Activated CD8-positive, alpha-beta memory T cell treated with anti-CD3 and anti-CD28 coated beads, Interleukin-2, amount 50 U/mL, for 1 hour (primary cell): ENCODE measurements around the gene FECH.
"Not testable (repeated sequence)": the region's sequence is repeated elsewhere in the genome, so short reads cannot be mapped to it uniquely, and the experiment has no call there.

Experiments
- DNase-seq: peaks from one replicate; pipeline ENCODE4 v3.0.0-alpha.2; 2020; ENCODE audit errors: extremely low read depth

Gene FECH

DNA sequence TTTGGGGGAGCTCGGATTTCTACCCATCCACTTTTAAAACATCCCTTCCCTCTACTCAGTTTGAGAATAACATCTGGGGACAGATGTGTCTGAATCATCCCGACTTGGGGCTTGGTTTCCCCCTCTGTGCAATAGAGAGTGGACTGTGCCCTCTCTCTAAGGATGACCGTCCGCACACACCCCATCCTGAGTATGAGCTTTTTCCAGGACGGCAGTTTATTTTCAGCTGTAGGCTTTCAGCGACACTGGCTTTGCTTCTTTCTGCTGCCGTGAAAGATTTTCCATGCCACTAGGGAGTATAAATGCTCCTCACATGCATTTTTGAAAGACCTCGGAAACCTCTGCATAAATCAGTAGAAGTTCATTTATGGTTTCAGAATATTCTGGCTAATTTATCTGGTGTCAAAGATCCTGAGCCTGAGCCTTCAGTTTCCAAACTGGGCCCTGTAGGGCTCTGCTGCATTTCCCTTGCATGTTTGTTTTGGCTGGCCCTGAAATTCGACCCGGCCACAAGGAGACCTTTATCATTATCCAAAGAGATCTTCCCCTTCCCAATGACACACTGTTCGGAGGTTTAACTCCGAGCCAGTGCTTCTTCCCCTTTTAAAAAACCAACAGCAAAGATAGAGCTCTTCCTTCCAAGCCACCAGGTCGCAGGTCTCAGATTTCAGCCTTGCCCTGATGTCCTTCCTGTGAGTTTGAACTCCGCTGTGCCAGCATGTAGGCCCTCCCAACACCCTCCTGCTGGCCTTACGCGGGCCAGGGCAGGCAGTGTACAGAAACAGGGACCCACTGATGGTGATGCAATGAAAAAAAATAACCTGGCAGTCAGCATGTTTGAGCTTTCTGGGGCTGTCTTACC lies 53.3 kb downstream of the FECH start:
- DNase-seq: no peak

DNA sequence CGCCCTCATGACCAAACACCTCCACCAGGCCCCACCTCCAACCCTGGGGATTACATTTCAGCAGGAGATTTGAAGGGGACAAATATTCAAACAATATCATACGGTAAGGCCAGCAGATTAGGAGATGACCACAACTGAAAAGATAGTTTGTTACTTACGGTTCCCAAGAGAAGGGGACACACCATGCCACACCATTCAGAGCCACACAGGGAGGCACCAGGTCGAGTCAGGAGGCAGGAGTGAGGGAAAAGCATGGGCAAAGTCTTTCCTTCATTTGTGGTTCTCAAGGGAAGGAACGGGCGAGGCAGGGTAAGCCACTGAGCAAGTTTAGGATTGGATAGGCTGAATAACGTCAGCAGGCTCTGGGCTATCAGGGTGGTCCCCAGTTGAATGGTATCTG lies 57.4 kb downstream of the FECH start:
- DNase-seq: no peak

DNA sequence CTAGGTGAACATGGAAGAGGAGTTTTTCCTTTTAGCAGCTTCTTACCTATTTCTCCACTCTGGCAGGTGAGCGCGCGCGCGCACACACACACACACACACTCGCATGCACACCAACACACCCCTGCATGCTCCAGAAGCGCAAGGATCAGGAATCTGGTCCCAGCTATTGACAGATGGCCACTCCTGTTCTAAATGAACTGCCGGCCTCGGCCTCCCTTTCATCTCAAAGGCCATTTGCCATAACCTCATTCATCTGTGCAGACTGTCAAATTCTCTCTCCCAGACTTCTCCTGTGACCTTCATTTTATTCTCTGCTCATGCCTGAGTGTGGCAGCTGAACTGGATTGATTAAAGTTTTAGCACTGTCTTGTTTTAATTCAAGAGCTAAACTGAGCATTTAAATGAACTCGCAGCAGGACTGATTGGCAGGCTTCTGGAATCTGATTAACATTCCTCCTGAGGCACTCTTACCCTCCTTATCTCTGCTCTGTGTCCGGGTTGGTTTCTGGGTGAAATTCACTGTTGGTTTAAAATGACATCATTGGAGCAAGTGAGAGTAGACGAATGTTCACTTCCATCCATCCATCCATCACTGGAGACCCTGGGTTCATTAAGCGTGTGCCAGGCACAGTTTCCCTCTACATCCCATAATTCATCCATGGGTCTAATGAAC lies 58.8 kb downstream of the FECH start:
- DNase-seq: no peak

DNA sequence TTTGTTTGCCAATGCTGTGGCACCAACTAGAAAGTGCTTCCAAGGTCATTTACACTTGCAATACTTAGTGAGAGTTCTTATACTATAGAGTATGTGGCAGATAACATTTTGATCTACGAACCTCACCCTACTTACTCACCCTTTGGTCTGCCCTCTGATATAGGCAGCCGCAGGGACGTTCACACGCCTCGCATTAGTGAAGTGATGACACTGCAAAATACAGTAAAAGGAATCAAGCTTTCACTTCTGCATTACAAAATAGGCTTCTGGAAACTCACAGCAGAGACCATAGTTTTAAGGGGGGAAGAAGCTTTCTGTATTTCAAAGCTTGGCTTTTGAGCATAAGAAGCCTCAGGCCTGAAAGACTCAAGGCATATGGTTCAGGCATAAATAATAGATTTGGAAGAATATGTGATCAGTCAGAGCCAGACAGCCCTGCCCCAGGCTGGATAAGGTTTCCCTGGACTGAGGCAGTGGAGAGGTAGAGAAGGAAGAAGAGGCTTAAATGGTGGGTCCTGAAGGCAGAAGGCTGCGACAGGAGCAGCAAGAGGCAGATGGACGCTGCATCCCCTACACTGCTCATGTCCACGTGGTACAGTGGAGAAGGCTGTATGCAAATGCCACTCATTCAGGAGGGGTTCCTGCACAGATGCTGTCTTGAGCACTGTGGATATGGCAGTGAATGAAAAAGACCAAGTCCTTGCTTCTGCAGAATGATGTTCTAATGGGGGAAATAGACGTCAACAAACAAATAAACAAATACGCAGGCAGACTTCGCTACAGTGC lies 63.1 kb downstream of the FECH start:
- DNase-seq: no peak

DNA sequence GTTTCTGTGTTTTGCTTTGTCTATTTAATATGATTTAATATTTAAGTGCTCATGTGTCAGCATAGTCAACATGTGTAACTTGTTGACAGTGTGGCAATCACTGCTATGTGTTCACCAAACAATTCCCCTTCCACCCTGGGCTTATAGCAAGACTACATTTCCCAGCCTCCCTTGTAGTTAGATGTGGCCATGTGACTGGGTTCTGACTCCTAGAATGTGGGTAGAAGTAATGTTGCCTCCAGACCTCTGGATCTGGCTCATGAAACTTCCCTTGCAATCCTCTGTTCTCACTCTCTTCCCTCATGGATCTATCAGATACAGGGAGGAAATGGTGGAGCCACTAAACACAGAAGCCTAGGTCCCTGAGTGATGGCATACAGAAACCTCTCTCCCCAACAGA lies 64.2 kb downstream of the FECH start:
- DNase-seq: not testable (repeated sequence)

DNA sequence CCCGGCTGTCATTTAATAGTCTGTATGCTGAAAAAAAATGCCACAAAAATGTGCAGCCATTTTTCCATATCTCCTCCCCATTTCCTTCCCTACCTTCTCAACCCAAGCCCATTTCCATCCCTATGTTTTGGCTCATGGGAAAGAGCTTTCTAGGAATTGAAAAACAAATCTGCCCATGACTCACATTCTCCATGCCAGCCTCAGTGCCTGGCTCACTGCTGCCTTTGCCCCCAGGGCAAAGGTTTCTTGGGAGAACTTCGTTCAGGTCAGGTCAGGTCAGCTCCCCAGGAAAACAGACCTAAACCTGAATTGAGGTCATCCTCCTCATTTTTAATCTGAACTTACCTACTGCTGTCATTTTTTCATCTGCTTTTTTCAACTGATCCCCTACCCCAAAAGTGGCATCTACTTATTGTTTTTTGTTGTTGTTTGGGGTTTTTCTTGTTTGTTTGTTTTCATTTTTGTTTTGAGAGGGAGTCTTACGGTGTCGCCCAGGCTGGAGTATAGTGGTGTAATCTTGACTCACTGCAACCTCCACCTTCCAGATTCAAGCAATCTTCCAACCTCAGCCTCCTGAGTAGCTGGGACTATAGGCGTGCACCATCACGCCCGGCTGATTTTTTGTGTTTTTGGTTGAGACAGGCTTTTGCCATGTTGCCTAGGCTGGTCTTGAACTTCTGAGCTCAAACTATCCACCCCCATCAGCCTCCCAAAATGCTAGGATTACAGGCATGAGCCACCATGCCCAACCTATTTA lies 66.7 kb downstream of the FECH start:
- DNase-seq: no peak

DNA sequence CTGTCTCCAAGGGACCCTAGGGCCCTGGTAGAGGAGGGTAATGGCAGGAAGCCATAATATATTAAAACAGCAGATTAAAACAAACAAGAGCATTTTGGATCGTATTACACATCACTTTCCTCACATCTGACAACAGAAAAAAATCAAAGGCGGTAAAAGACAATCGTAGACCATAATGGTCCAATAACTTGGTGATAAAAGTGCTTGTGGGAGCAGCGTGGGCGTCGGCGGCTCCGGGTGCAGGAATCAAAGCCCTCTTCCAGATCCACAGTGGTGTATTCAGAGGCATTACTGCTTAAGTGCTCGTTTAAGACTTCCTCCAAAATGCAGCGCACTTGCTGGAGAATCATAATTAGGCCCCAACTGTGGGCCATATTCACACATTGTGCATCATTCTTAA lies 68.0 kb downstream of the FECH start:
- DNase-seq: no peak

DNA sequence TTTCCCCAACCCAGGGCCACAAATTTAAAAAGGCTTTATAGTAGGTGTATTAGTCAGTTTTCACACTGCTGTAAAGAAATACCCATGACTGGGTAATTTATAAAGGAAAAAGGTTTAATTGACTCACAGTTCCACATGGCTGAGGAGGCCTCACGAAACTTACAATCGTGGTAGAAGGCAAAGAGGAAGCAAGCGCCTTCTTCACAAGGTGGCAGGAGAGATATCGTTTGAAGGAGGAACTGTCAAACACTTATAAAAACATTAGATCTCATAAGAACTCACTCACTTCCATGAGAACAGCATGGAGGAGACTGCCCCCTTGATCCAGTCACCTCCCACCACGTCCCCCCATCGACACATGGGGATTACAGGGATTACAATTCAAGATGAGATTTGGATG lies 70.4 kb downstream of the FECH start:
- no peak for DNase-seq

DNA sequence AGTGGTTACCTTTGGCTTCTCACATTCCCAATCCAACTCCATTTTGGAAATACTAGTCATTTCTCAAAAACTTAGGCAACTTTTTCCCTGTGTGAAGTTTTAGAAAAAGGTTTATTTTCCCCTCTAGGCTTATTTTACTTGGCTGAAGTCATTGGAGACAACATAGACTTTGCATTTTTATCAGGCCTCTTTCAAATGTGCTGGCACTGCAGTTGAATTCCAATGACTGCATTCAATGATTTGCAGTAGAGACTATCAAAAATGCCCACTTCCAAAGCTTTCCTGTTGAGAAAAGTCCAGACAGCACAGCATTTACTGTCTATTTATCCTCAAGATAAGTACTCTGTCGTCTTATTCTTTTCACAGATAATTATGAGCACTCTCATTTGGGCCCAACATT lies 81.3 kb downstream of the FECH start:
- DNase-seq: no peak

DNA sequence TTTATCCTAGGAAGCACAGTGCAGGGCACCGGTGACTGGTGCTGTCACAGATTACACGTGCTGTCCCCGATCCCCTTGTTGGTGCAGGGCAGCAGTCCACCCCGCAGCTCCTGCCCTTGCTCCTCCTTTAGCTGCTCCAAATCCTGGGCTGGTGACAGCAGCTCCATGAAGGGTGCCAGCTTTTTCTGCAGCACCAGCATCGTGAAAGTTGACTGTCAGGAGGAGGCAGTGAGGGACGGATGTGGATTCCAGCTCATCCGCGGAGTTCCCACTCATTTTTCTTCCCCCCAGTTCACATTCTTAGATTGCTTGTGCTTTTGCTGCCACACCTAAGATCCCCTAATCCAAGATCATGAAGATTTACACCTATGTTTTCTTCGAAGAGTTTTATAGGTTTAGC lies 83.9 kb downstream of the FECH start:
- no peak for DNase-seq

DNA sequence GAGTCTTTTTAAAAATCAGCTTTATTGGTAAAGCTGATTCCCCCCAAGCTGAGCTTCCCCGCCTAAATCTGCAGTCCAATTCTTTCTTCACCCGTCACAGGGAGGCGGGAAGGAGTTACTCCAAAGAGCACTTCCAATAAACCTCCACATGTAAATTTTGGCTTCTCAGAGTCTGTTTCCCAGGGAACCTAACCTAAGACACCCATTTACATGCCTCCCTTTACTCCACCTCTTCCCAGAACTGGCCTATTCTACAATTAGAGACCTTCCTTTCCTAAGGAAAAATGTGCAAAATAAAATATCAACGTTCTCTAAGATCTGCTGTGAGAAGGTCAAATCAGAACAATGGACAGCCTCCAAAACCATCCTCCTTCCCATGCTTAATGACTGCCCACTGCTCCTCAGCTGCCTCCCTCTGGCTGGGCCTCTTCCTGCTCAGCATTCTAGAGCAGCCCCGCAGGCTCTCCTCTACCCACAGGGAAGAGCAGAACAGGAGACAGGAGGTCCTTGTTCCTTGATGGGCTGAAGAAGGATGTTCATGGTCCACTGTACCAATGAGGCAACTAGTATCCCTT lies 87.7 kb downstream of the FECH start:
- DNase-seq: no peak
